NCI-H345 treated with DMSO at 0.1 percent for 48 hours (cell line): ENCODE data around the gene P2RX3.
"Not testable (repeated sequence)": the region's sequence is repeated elsewhere in the genome, so short reads cannot be mapped to it uniquely, and the experiment has no call there.

Source experiments
- DNase-seq: peaks from one replicate; lab custom pipeline; 2025; ENCODE audit not compliant: unreplicated experiment; lab: John Stamatoyannopoulos, UW

The P2RX3 gene

GRCh38 chr11:57338142-57338541, at the start of gene P2RX3:
TSS of gene P2RX3 (plus strand) at chr11:57338352. CDS start at chr11:57338551, 199 bp downstream.
- DNase-seq: no peak

- no peak for DNase-seq
These were observed 49.2 kb upstream of the P2RX3 start for GRCh38 chr11:57288771-57289579.

GRCh38 chr11:57290288-57290687, 47.9 kb upstream of the P2RX3 start:
- no peak for DNase-seq

GRCh38 chr11:57294225-57295131, 43.7 kb upstream of the P2RX3 start:
- DNase-seq: no peak

GRCh38 chr11:57296205-57296604, 41.9 kb upstream of the P2RX3 start:
- DNase-seq: not testable (repeated sequence)

- no peak for DNase-seq
These were observed 40.9 kb upstream of the P2RX3 start for GRCh38 chr11:57297221-57297620.

- DNase-seq: no peak
These were observed 38.9 kb upstream of the P2RX3 start for GRCh38 chr11:57299150-57299737.

- no peak for DNase-seq
These were observed 37.4 kb upstream of the P2RX3 start for GRCh38 chr11:57300785-57301184.

GRCh38 chr11:57301711-57302423, 36.3 kb upstream of the P2RX3 start:
- no peak for DNase-seq

GRCh38 chr11:57302489-57302888, 35.7 kb upstream of the P2RX3 start:
- DNase-seq: no peak

- DNase-seq: no peak
These were observed 34.7 kb upstream of the P2RX3 start for GRCh38 chr11:57303280-57303989.

GRCh38 chr11:57303990-57304579, 34.1 kb upstream of the P2RX3 start:
- no peak for DNase-seq

GRCh38 chr11:57305523-57305922, 32.6 kb upstream of the P2RX3 start:
- no peak for DNase-seq

GRCh38 chr11:57306161-57306876, 31.8 kb upstream of the P2RX3 start:
- DNase-seq: no peak

GRCh38 chr11:57306940-57307565, 31.1 kb upstream of the P2RX3 start:
- no peak for DNase-seq

- DNase-seq: no peak
These were observed 30.4 kb upstream of the P2RX3 start for GRCh38 chr11:57307666-57308270.

GRCh38 chr11:57308426-57309060, 29.6 kb upstream of the P2RX3 start:
- DNase-seq: no peak
